ENCODE data around the gene NDEL1. TPM values are rescaled to one million over a fixed set of nuclear protein-coding genes. Genes with fewer than 3 reads are reported as not detected.

The NDEL1 gene
- total RNA-seq, 1 experiment from 2014 or later = 39.2 TPM

DNA sequence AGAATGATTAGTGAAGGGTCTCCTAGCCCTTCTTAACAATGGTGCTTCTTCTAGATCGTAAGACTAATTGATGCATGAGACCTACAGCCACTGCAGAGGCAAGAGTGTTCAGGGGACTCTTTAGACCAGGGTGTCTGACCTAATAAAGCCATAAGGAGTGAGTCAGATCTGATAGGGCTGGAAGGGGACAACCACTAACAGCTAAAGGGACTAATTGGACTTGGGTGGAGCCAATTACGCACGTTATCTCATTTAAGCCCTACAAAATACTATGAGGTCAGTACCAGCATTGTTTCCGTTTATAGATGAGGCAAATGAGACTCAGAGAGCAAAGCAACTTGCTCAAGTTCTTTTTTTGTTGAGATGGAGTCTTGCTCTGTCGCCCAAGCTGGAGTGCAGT, 23.6 kb upstream of the NDEL1 start (continued):
- TF ChIP-seq ZNF274 (IDR thresholded peaks at IDR 0.05; ENCODE audit: low read depth, low read length) (no peak), EZH2 (IDR thresholded peaks at IDR 0.05) (no peak), POLR2AphosphoS5 (IDR thresholded peaks at IDR 0.05; ENCODE audit: low read depth, low read length) (no peak), SRF (IDR thresholded peaks at IDR 0.05; ENCODE audit: low read depth) (no peak), FOSL1 (IDR thresholded peaks at IDR 0.05; ENCODE audit: low read depth) (no peak), EZH2phosphoT487 (IDR thresholded peaks at IDR 0.05; ENCODE audit: borderline replicate concordance) (no peak)
- TF ChIP-seq, protein P1, sequence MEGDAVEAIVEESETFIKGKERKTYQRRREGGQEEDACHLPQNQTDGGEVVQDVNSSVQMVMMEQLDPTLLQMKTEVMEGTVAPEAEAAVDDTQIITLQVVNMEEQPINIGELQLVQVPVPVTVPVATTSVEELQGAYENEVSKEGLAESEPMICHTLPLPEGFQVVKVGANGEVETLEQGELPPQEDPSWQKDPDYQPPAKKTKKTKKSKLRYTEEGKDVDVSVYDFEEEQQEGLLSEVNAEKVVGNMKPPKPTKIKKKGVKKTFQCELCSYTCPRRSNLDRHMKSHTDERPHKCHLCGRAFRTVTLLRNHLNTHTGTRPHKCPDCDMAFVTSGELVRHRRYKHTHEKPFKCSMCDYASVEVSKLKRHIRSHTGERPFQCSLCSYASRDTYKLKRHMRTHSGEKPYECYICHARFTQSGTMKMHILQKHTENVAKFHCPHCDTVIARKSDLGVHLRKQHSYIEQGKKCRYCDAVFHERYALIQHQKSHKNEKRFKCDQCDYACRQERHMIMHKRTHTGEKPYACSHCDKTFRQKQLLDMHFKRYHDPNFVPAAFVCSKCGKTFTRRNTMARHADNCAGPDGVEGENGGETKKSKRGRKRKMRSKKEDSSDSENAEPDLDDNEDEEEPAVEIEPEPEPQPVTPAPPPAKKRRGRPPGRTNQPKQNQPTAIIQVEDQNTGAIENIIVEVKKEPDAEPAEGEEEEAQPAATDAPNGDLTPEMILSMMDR (IDR thresholded peaks at IDR 0.05 in 2 of 3, conservative IDR thresholded peaks at IDR 0.05 in 1 of 3; ENCODE audit: borderline replicate concordance in 1 of 3, insufficient read depth in 1 of 3, low read depth in 2 of 3, low read length in 2 of 3) = no peak
- TF ChIP-seq, protein P2, sequence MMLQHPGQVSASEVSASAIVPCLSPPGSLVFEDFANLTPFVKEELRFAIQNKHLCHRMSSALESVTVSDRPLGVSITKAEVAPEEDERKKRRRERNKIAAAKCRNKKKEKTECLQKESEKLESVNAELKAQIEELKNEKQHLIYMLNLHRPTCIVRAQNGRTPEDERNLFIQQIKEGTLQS (IDR thresholded peaks at IDR 0.05) = no peak

DNA sequence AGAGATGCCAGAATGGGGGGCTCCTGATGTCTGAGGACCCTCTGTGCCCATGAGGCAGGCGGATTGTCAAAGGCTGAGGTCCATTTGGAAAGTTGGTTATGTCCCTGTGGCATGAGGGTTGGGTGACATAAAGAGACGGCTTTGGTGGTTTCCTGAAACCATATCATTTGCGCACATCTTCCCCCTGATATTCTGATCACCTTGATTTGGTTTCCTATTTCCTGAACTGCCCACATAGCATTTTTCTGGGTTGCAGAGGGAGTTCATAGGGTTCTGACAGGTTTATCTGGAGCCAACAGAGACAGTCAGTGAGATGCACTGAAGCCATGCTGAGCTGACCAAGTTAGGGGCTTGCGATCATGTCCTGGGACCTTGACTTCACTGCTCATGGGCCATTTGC, 22.4 kb upstream of the NDEL1 start:
- Histone ChIP-seq H3K4me1 (ENCODE audit: control insufficient read depth in 1 of 2, insufficient read depth in 2 of 2, low read length in 2 of 2) (peaks cover 4 to 20% of the 10 kb centered on the region in 2 experiments; a peak in 3 of 4 replicates), H3K27ac (ENCODE audit: low read depth, low read length) (no peak overlapping the region), H3K9ac (ENCODE audit: low read length) (no peak overlapping the region), H3K9me2 (ENCODE audit: insufficient read depth) (no peaks in the 10 kb centered on the region), H2AFZ (ENCODE audit: low read depth, low read length, poor library complexity, severe bottlenecking) (no peak overlapping the region), H3K36me3 (ENCODE audit: control insufficient read depth in 1 of 2, insufficient read depth in 2 of 2, low read length in 2 of 2) (no peaks in the 10 kb centered on the region), H3K4me2 (ENCODE audit: low read length) (no peak overlapping the region), H4K20me1 (ENCODE audit: insufficient read depth) (no peaks in the 10 kb centered on the region), H3K27me3 (ENCODE audit: insufficient read depth, low read length) (peaks cover 6% of the 10 kb centered on the region; the same call in 1 of the 2 replicates), H3K79me2 (ENCODE audit: insufficient read depth, low read length) (no peaks in the 10 kb centered on the region), H3K9me3 (ENCODE audit: control insufficient read depth in 1 of 2, insufficient read depth in 1 of 2, low read depth in 1 of 2, low read length in 2 of 2) (no peaks in the 10 kb centered on the region), H3K4me3 (replicated peaks in 1 of 2; ENCODE audit: low read depth in 1 of 2, low read length in 2 of 2) (no peak overlapping the region)
- ChIA-PET RAD21 (ENCODE audit: low non-redundant PET in 1 of 2, low total read pairs in 2 of 2, uncharacterized antibody in 2 of 2, unreplicated experiment in 2 of 2) (no interaction called here), CTCF (no interaction called here), POLR2A (no interaction called here)
- TF ChIP-seq JUND (IDR thresholded peaks at IDR 0.05) (no peak), ELF1 (IDR thresholded peaks at IDR 0.05; ENCODE audit: borderline replicate concordance, low read depth) (no peak), MAX (IDR thresholded peaks at IDR 0.05) (no peak), CBX3 (IDR thresholded peaks at IDR 0.05; ENCODE audit: low read depth) (no peak), CEBPB (IDR thresholded peaks at IDR 0.05; ENCODE audit: low read depth) (no peak), YY1 (IDR thresholded peaks at IDR 0.05; ENCODE audit: extremely low read depth, insufficient replicate concordance, low read depth, low read length) (no peak), ZBTB33 (IDR thresholded peaks at IDR 0.05; ENCODE audit: extremely low read depth, insufficient replicate concordance, low read length) (no peak), SP1 (IDR thresholded peaks at IDR 0.05; ENCODE audit: low read depth) (no peak), EZH2 (IDR thresholded peaks at IDR 0.05) (no peak), EGR1 (IDR thresholded peaks at IDR 0.05; ENCODE audit: low read depth) (no peak), RAD21 (IDR thresholded peaks at IDR 0.05; ENCODE audit: low read depth) (no peak)
- TF ChIP-seq, protein P1 (IDR thresholded peaks at IDR 0.05 in 2 of 3, conservative IDR thresholded peaks at IDR 0.05 in 1 of 3; ENCODE audit: borderline replicate concordance in 1 of 3, insufficient read depth in 1 of 3, low read depth in 2 of 3, low read length in 2 of 3) = no peak
- intact Hi-C loops (cut with micrococcal nuclease) = no loop called here
- BruUV-seq (replicated peaks) = no TSS peak
- DNase-seq (ENCODE audit: low read depth, low spot score) (no peak), ATAC-seq (no peak)

All from HCT116 (cell line).